HEK293 (cell line): ENCODE measurements around the gene CDH5.
A peak's percentile ranks its signal among the peaks of the same experiment; 100 is the strongest.

ENCODE experiments used
- CTCF ChIA-PET: fragments of 350-600 bp; formaldehyde crosslinking; extraction: SDS; loops from one replicate; lab custom pipeline; 2021; ENCODE audit warnings: antibody characterized with exemption; lab: Yijun Ruan, JAX
- POLR2A ChIA-PET: fragments of 300-600 bp; formaldehyde crosslinking; extraction: SDS; loops from one replicate; lab custom pipeline; 2020; ENCODE audit warnings: antibody characterized with exemption, inconsistent platforms; lab: Yijun Ruan, JAX
- H3K27ac ChIP-seq: fragments of 200-500 bp; sonication (Bioruptor generic); 2 replicates; pipeline ENCODE4 v1.5.1; 2014; ENCODE audit warnings: low read depth, low read length, control low read depth, inconsistent platforms; ENCODE audit errors: extremely low read depth
- H3K36me3 ChIP-seq, 2 experiments: fragments of 200-500 bp in 1 of 2; sonication (Bioruptor generic) in 1 of 2; 1 replicate in 1 of 2; 2 replicates in 1 of 2; pipeline ENCODE4 v1.5.1; 2014 to 2017; ENCODE audit warnings: inconsistent platforms in 2 of 2, low read length in 2 of 2; ENCODE audit not compliant: control insufficient read depth in 2 of 2, insufficient read depth in 1 of 2
- H3K4me1 ChIP-seq: fragments of 200-500 bp; sonication (Bioruptor generic); 2 replicates; pipeline ENCODE4 v1.5.1; 2014; ENCODE audit warnings: mild to moderate bottlenecking, low read length, inconsistent platforms; ENCODE audit not compliant: control insufficient read depth, insufficient read depth
- H3K4me3 ChIP-seq: 2 replicates; pipeline ENCODE4 v1.5.1; 2011; ENCODE audit warnings: low read depth, mild to moderate bottlenecking, control low read depth, low read length, moderate library complexity
- H3K9me3 ChIP-seq: fragments of 200-500 bp; sonication (Bioruptor generic); 2 replicates; pipeline ENCODE4 v1.5.1; 2014; ENCODE audit warnings: low read depth, low read length, inconsistent platforms; ENCODE audit not compliant: control insufficient read depth, insufficient read depth
- FEZF1 ChIP-seq: fragments of 450-650 bp; formaldehyde crosslinking; IDR thresholded peaks from 2 replicates; pipeline ENCODE4 v1.5.1; 2016; ENCODE audit warnings: missing biosample characterization, missing genetic modification characterization
- HOXC10 ChIP-seq: sonication (generic); formaldehyde crosslinking; IDR thresholded peaks from 2 replicates; pipeline ENCODE4 v1.8.1; 2023; ENCODE audit warnings: mild to moderate bottlenecking, missing genetic modification reagents
- KLF10 ChIP-seq: fragments of 450-650 bp; IDR thresholded peaks from 2 replicates; pipeline ENCODE4 v1.5.1; 2018; ENCODE audit warnings: missing biosample characterization, mild to moderate bottlenecking, missing genetic modification characterization
- RBAK ChIP-seq: fragments of 450-650 bp; formaldehyde crosslinking; IDR thresholded peaks from 2 replicates; pipeline ENCODE4 v1.5.1; 2016; ENCODE audit warnings: missing biosample characterization, missing genetic modification characterization
- ZBTB17 ChIP-seq: fragments of 450-650 bp; formaldehyde crosslinking; IDR thresholded peaks from 2 replicates; pipeline ENCODE4 v1.5.1; 2016; ENCODE audit warnings: missing biosample characterization, missing genetic modification characterization
- ZBTB21 ChIP-seq: fragments of 450-650 bp; formaldehyde crosslinking; IDR thresholded peaks from 2 replicates; pipeline ENCODE4 v1.5.1; 2017; ENCODE audit warnings: missing biosample characterization, missing genetic modification characterization
- ZFP41 ChIP-seq: fragments of 450-650 bp; formaldehyde crosslinking; IDR thresholded peaks from 2 replicates; pipeline ENCODE4 v1.5.1; 2016; ENCODE audit warnings: missing biosample characterization, missing genetic modification characterization, borderline replicate concordance
- ZIC2 ChIP-seq: fragments of 450-650 bp; formaldehyde crosslinking; IDR thresholded peaks from 2 replicates; pipeline ENCODE4 v1.5.1; 2016; ENCODE audit warnings: missing biosample characterization, missing genetic modification characterization
- ZNF146 ChIP-seq: fragments of 450-650 bp; formaldehyde crosslinking; IDR thresholded peaks from 2 replicates; pipeline ENCODE4 v1.5.1; 2016; ENCODE audit warnings: missing biosample characterization, missing genetic modification characterization
- ZNF223 ChIP-seq: fragments of 450-650 bp; formaldehyde crosslinking; IDR thresholded peaks from 2 replicates; pipeline ENCODE4 v1.5.1; 2016; ENCODE audit warnings: missing biosample characterization, missing genetic modification characterization
- ZNF302 ChIP-seq: fragments of 450-650 bp; formaldehyde crosslinking; IDR thresholded peaks from 2 replicates; pipeline ENCODE4 v1.5.1; 2016; ENCODE audit warnings: missing biosample characterization, missing genetic modification characterization, low read depth
- ZNF391 ChIP-seq: fragments of 450-650 bp; formaldehyde crosslinking; IDR thresholded peaks from 2 replicates; pipeline ENCODE4 v1.5.1; 2016; ENCODE audit warnings: low read depth, missing biosample characterization, missing genetic modification characterization, borderline replicate concordance
- ZNF558 ChIP-seq: fragments of 450-650 bp; formaldehyde crosslinking; IDR thresholded peaks from 2 replicates; pipeline ENCODE4 v1.5.1; 2016; ENCODE audit warnings: missing biosample characterization, missing genetic modification characterization
- ZSCAN23 ChIP-seq: fragments of 450-650 bp; formaldehyde crosslinking; IDR thresholded peaks from 2 replicates; pipeline ENCODE4 v1.5.1; 2016; ENCODE audit warnings: missing biosample characterization, missing genetic modification characterization
- TF ChIP-seq, protein P1 (sequence below): fragments of 450-650 bp; formaldehyde crosslinking; IDR thresholded peaks from 2 replicates; pipeline ENCODE4 v1.5.1; 2016; ENCODE audit warnings: missing biosample characterization, missing genetic modification characterization
- TF ChIP-seq, protein P2 (sequence below): fragments of 450-650 bp; formaldehyde crosslinking; IDR thresholded peaks from 2 replicates; pipeline ENCODE4 v1.5.1; 2017; ENCODE audit warnings: missing biosample characterization, missing genetic modification characterization
- TF ChIP-seq, protein P3 (sequence below): fragments of 450-650 bp; formaldehyde crosslinking; IDR thresholded peaks from 2 replicates; pipeline ENCODE4 v1.5.1; 2016; ENCODE audit warnings: missing biosample characterization, missing genetic modification characterization
- TF ChIP-seq, protein P4 (sequence below): fragments of 450-650 bp; formaldehyde crosslinking; IDR thresholded peaks from 2 replicates; pipeline ENCODE4 v1.5.1; 2016; ENCODE audit warnings: missing biosample characterization, missing genetic modification characterization
- TF ChIP-seq, protein P5 (sequence below): fragments of 450-650 bp; formaldehyde crosslinking; IDR thresholded peaks from 2 replicates; pipeline ENCODE4 v1.5.1; 2016; ENCODE audit warnings: missing biosample characterization, missing genetic modification characterization
- TF ChIP-seq, protein P6 (sequence below): fragments of 450-650 bp; formaldehyde crosslinking; IDR thresholded peaks from 2 replicates; pipeline ENCODE4 v1.5.0; 2017; ENCODE audit warnings: missing biosample characterization, missing genetic modification characterization, borderline replicate concordance

Gene CDH5

DNA sequence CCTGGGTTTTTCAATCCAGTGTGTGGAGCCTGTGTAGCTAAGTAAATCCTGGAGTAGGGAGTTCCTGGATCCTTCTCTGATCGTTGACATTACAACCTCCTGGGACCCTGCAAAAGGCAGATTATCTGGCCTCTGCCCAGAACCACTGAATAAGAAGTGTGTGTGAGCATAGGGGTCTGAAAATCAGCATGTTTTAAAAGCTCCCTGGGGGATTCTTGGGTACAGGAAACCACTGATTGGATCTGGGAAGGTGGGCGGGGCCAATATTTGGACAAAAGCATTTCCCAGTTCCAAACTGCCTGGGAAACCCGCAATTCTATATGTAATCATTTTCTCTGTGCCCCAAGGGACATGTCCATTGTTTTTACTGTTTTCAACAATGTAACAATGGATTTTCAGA lies 33.4 kb downstream of the CDH5 start:
- TF ChIP-seq, protein P1, sequence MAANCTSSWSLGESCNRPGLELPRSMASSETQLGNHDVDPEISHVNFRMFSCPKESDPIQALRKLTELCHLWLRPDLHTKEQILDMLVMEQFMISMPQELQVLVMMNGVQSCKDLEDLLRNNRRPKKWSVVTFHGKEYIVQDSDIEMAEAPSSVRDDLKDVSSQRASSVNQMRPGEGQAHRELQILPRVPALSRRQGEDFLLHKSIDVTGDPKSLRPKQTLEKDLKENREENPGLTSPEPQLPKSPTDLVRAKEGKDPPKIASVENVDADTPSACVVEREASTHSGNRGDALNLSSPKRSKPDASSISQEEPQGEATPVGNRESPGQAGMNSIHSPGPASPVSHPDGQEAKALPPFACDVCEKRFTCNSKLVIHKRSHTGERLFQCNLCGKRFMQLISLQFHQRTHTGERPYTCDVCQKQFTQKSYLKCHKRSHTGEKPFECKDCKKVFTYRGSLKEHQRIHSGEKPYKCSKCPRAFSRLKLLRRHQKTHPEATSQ (tag by site-specific recombination), result no peak
- TF ChIP-seq ZBTB17 (tag by site-specific recombination) (no peak), KLF10 (tag by site-specific recombination) (0 out of 2 replicates have a peak, but pooled peaks have one; percentile 16), ZNF391 (tag by site-specific recombination) (no peak), FEZF1 (peak; percentile 35; the same call in 1 of the 2 replicates), RBAK (tag by site-specific recombination) (no peak)
- TF ChIP-seq, protein P2, sequence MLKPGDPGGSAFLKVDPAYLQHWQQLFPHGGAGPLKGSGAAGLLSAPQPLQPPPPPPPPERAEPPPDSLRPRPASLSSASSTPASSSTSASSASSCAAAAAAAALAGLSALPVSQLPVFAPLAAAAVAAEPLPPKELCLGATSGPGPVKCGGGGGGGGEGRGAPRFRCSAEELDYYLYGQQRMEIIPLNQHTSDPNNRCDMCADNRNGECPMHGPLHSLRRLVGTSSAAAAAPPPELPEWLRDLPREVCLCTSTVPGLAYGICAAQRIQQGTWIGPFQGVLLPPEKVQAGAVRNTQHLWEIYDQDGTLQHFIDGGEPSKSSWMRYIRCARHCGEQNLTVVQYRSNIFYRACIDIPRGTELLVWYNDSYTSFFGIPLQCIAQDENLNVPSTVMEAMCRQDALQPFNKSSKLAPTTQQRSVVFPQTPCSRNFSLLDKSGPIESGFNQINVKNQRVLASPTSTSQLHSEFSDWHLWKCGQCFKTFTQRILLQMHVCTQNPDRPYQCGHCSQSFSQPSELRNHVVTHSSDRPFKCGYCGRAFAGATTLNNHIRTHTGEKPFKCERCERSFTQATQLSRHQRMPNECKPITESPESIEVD (tag by site-specific recombination), result peak; percentile 31; the same call in 1 of the 2 replicates
- no peak overlapping the region for H3K27ac ChIP-seq
- ChIA-PET POLR2A (no interaction called here), CTCF (interaction anchor here (0.6 to 1.8 kb wide), 3 partner anchors 9 to 499 kb away, joined by 3 to 6 read pairs (median 3); no protein-coding TSS in a partner anchor)
- no peaks in the 10 kb centered on the region for H3K9me3 ChIP-seq
- no peaks in the 10 kb centered on the region for H3K36me3 ChIP-seq
- peaks cover 7% of the 10 kb centered on the region; the same call in 1 of the 2 replicates for H3K4me1 ChIP-seq
- H3K4me3 ChIP-seq, result no peak overlapping the region

DNA sequence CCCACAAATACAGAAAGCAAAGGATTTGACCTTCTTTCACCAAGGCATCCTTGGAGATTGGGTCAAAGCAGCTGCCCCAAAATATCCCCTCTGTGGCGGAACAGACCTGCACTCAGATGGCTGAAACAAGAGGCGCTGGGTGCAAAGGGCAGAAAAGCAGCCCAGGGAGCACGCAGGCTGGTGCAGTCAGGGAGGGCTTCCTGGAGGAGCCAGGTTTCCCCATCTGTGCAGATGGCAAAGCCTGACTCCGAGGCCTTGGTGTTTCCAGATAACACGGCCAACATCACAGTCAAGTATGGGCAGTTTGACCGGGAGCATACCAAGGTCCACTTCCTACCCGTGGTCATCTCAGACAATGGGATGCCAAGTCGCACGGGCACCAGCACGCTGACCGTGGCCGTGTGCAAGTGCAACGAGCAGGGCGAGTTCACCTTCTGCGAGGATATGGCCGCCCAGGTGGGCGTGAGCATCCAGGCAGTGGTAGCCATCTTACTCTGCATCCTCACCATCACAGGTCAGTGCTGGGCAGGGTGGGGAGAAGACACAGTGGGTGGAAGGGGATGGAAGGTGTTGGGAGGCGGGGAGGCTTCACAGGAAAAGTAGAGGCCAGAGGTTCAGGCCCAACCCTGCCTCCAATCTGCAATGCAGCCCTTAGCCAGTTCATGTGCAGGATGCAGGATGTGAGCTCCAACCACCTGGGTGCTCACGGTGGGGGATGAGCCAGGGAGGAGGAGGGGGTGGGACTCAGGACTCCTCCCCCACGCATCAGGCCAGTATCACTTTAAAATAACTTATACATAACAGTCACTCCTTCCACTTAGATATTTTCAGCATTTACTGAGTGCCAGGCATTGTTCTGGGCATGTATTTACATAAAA lies 34.3 kb downstream of the CDH5 start:
- CTCF ChIA-PET, result interaction anchor here (1.8 kb wide), 1 partner anchor 44 kb away, joined by 6 read pairs; no protein-coding TSS in a partner anchor
- peaks cover 7% of the 10 kb centered on the region; the same call in 1 of the 2 replicates for H3K4me1 ChIP-seq
- POLR2A ChIA-PET, result no interaction called here
- TF ChIP-seq, protein P1 (tag by site-specific recombination), result no peak
- TF ChIP-seq, protein P3, sequence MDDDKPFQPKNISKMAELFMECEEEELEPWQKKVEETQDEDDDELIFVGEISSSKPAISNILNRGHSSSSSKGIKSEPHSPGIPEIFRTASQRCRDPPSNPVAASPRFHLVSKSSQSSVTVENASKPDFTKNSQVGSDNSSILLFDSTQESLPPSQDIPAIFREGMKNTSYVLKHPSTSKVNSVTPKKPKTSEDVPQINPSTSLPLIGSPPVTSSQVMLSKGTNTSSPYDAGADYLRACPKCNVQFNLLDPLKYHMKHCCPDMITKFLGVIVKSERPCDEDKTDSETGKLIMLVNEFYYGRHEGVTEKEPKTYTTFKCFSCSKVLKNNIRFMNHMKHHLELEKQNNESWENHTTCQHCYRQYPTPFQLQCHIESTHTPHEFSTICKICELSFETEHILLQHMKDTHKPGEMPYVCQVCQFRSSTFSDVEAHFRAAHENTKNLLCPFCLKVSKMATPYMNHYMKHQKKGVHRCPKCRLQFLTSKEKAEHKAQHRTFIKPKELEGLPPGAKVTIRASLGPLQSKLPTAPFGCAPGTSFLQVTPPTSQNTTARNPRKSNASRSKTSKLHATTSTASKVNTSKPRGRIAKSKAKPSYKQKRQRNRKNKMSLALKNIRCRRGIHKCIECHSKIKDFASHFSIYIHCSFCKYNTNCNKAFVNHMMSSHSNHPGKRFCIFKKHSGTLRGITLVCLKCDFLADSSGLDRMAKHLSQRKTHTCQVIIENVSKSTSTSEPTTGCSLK (tag by site-specific recombination), result no peak
- no peak for TF ChIP-seq ZIC2 (tag by site-specific recombination)
- no peak for TF ChIP-seq ZNF391 (tag by site-specific recombination)
- TF ChIP-seq, protein P4, sequence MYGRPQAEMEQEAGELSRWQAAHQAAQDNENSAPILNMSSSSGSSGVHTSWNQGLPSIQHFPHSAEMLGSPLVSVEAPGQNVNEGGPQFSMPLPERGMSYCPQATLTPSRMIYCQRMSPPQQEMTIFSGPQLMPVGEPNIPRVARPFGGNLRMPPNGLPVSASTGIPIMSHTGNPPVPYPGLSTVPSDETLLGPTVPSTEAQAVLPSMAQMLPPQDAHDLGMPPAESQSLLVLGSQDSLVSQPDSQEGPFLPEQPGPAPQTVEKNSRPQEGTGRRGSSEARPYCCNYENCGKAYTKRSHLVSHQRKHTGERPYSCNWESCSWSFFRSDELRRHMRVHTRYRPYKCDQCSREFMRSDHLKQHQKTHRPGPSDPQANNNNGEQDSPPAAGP (tag by site-specific recombination), result no peak
- TF ChIP-seq, protein P5, sequence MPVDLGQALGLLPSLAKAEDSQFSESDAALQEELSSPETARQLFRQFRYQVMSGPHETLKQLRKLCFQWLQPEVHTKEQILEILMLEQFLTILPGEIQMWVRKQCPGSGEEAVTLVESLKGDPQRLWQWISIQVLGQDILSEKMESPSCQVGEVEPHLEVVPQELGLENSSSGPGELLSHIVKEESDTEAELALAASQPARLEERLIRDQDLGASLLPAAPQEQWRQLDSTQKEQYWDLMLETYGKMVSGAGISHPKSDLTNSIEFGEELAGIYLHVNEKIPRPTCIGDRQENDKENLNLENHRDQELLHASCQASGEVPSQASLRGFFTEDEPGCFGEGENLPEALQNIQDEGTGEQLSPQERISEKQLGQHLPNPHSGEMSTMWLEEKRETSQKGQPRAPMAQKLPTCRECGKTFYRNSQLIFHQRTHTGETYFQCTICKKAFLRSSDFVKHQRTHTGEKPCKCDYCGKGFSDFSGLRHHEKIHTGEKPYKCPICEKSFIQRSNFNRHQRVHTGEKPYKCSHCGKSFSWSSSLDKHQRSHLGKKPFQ (tag by site-specific recombination), result no peak
- no peak for TF ChIP-seq ZNF223
- TF ChIP-seq, protein P6, sequence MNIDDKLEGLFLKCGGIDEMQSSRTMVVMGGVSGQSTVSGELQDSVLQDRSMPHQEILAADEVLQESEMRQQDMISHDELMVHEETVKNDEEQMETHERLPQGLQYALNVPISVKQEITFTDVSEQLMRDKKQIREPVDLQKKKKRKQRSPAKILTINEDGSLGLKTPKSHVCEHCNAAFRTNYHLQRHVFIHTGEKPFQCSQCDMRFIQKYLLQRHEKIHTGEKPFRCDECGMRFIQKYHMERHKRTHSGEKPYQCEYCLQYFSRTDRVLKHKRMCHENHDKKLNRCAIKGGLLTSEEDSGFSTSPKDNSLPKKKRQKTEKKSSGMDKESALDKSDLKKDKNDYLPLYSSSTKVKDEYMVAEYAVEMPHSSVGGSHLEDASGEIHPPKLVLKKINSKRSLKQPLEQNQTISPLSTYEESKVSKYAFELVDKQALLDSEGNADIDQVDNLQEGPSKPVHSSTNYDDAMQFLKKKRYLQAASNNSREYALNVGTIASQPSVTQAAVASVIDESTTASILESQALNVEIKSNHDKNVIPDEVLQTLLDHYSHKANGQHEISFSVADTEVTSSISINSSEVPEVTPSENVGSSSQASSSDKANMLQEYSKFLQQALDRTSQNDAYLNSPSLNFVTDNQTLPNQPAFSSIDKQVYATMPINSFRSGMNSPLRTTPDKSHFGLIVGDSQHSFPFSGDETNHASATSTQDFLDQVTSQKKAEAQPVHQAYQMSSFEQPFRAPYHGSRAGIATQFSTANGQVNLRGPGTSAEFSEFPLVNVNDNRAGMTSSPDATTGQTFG (tag by site-specific recombination), result no peak
- no peak for TF ChIP-seq ZNF558
- no peak for TF ChIP-seq ZNF146 (tag by site-specific recombination)
- TF ChIP-seq ZSCAN23 (tag by site-specific recombination), result no peak
- no peak for TF ChIP-seq ZFP41 (tag by site-specific recombination)
- no peak for TF ChIP-seq ZNF302 (tag by site-specific recombination)
- no peak for TF ChIP-seq HOXC10
- TF ChIP-seq ZBTB21 (tag by site-specific recombination), result no peak

More for the DNA sequence above, 34.3 kb downstream of the CDH5 start:
- no peak overlapping the region for H3K27ac ChIP-seq
- H3K9me3 ChIP-seq, result no peaks in the 10 kb centered on the region
- no peaks in the 10 kb centered on the region for H3K36me3 ChIP-seq
- H3K4me3 ChIP-seq, result no peak overlapping the region
